Islet of Langerhans (tissue), 1 donor: ENCODE measurements around the gene APRT.
"Not testable (repeated sequence)": the region's sequence is repeated elsewhere in the genome, so short reads cannot be mapped to it uniquely, and the experiment has no call there.

Source experiments
- FAIRE-seq: peaks from one replicate; lab custom pipeline; 2011; peaks lifted over from hg19 to GRCh38; lab: Jason Lieb, UNC

APRT gene

GRCh38 chr16:88785106-88785924, 26.4 kb downstream of the APRT start, which contains the start of gene PIEZO1:
TSS of gene PIEZO1 (minus strand) at chr16:88785220. CDS start at chr16:88784964, 256 bp downstream.
- FAIRE-seq, result no peak

- FAIRE-seq, result no peak
Observed at GRCh38 chr16:88784856-88785105, 26.9 kb downstream of the APRT start.

- no peak for FAIRE-seq
Observed at GRCh38 chr16:88784074-88784855, 27.5 kb downstream of the APRT start.

- FAIRE-seq, result no peak
Observed at GRCh38 chr16:88783391-88784073, 28.2 kb downstream of the APRT start.

- FAIRE-seq, result no peak
Observed at GRCh38 chr16:88782454-88783390, 29.0 kb downstream of the APRT start.

GRCh38 chr16:88781140-88782077, 30.3 kb downstream of the APRT start:
- no peak for FAIRE-seq

GRCh38 chr16:88780142-88781062, 31.3 kb downstream of the APRT start:
- FAIRE-seq, result no peak

GRCh38 chr16:88779406-88780141, 32.2 kb downstream of the APRT start:
- FAIRE-seq, result no peak

GRCh38 chr16:88778541-88779065, 33.1 kb downstream of the APRT start:
- FAIRE-seq, result no peak

- FAIRE-seq, result no peak
Observed at GRCh38 chr16:88778271-88778525, 33.5 kb downstream of the APRT start.

- FAIRE-seq, result no peak
Observed at GRCh38 chr16:88777471-88778270, 34.1 kb downstream of the APRT start.

GRCh38 chr16:88775825-88776224, 35.9 kb downstream of the APRT start:
- no peak for FAIRE-seq

- no peak for FAIRE-seq
Observed at GRCh38 chr16:88774544-88775393, 37.0 kb downstream of the APRT start.

GRCh38 chr16:88773812-88774291, 37.9 kb downstream of the APRT start:
- FAIRE-seq, result no peak

GRCh38 chr16:88772871-88773811, 38.6 kb downstream of the APRT start:
- no peak for FAIRE-seq

- FAIRE-seq, result not testable (repeated sequence)
Observed at GRCh38 chr16:88771781-88772180, 39.9 kb downstream of the APRT start.
